K562 (cell line): ENCODE data around the gene NBPF6. TPM values are rescaled to one million over a fixed set of nuclear protein-coding genes. Genes with fewer than 3 reads are reported as not detected.

Source experiments
- ATAC-seq: fragments of 200-7000 bp; cut with Tn5 transposase; 3 replicates; pipeline ENCODE4 v1.9.1; 2020; ENCODE audit warnings: moderate library complexity
- BruUV-seq: library from RNA; stranded (reverse); fragments of 400-500 nt; replicated peaks from 2 replicates; lab custom pipeline; 2021; lab: Mats Ljungman, UMichigan
- CTCF ChIA-PET: fragments of 300-600 bp; formaldehyde crosslinking; extraction: SDS; loops from one replicate; lab custom pipeline; 2021; ENCODE audit warnings: low intra/inter-chr PET ratio; lab: Yijun Ruan, JAX
- POLR2A ChIA-PET: fragments of 300-600, 350-650 bp; sonication (Branson Sonifier 250); formaldehyde crosslinking; extraction: SDS; loops from one replicate; lab custom pipeline; 2021; ENCODE audit warnings: antibody characterized with exemption, inconsistent platforms; lab: Yijun Ruan, JAX
- DNase-seq, 4 experiments: peaks; one replicate each; pipeline versions ENCODE4 v3.0.0 to v3.0.0-alpha.2; 2011 to 2018; ENCODE audit warnings: low spot score in 3 of 4, mixed read lengths in 3 of 4; ENCODE audit errors: extremely low read depth in 1 of 4
- FAIRE-seq: peaks from 2 replicates; lab custom pipeline; 2011; peaks lifted over from hg19 to GRCh38; lab: Jason Lieb, UNC
- H2AFZ ChIP-seq: 2 replicates; pipeline ENCODE4 v1.6.0; 2011; ENCODE audit warnings: low read depth, low read length, control low read depth, inconsistent platforms
- H3K27ac ChIP-seq: fragments of 200-600 bp; 3 replicates; pipeline ENCODE4 v1.8.0; 2011; ENCODE audit warnings: low read depth, mild to moderate bottlenecking, control low read depth, inconsistent platforms, low read length, moderate library complexity, mixed read lengths; ENCODE audit errors: extremely low read depth
- H3K27me3 ChIP-seq, 2 experiments: fragments of 300-600 bp in 1 of 2; 2 replicates in 1 of 2; 3 replicates in 1 of 2; pipeline versions ENCODE4 v1.6.0 to v1.8.0; 2011; ENCODE audit warnings: inconsistent platforms in 2 of 2, low read length in 2 of 2, mild to moderate bottlenecking in 1 of 2, mixed read lengths in 1 of 2, moderate library complexity in 1 of 2; ENCODE audit not compliant: control insufficient read depth in 2 of 2, insufficient read depth in 2 of 2
- H3K36me3 ChIP-seq: fragments of 300-600 bp; 3 replicates; pipeline ENCODE4 v1.8.0; 2011; ENCODE audit warnings: mild to moderate bottlenecking, low read length, inconsistent platforms; ENCODE audit not compliant: control insufficient read depth, insufficient read depth
- H3K4me1 ChIP-seq, 2 experiments: fragments of 200-600 bp in 1 of 2; replicated peaks in 1 of 2; 2 replicates in 1 of 2; 3 replicates in 1 of 2; pipeline versions ENCODE4 v1.5.1 to v1.8.0; 2011; ENCODE audit warnings: inconsistent platforms in 2 of 2, low read length in 2 of 2, mild to moderate bottlenecking in 1 of 2, mixed read lengths in 1 of 2, moderate library complexity in 1 of 2; ENCODE audit not compliant: control insufficient read depth in 2 of 2, insufficient read depth in 2 of 2
- H3K4me2 ChIP-seq: 2 replicates; pipeline ENCODE4 v1.6.1; 2011; ENCODE audit warnings: low read length, control low read depth, inconsistent platforms, mixed read lengths; ENCODE audit not compliant: insufficient read depth
- H3K4me3 ChIP-seq: fragments of 200-600 bp; sonication (generic), shearing (Covaris generic); 2 replicates; pipeline ENCODE4 v1.5.1; 2016; ENCODE audit warnings: control low read depth, inconsistent platforms
- H3K79me2 ChIP-seq: fragments of 200-600 bp; 3 replicates; pipeline ENCODE4 v1.8.0; 2011; ENCODE audit warnings: low read length, inconsistent platforms; ENCODE audit not compliant: control insufficient read depth, insufficient read depth
- H3K9ac ChIP-seq, 2 experiments: 2 replicates each; pipeline versions ENCODE4 v1.6.0 to v1.6.1; 2011; ENCODE audit warnings: low read depth in 2 of 2, low read length in 2 of 2, control low read depth in 1 of 2, inconsistent platforms in 1 of 2, mild to moderate bottlenecking in 1 of 2, mixed read lengths in 1 of 2; ENCODE audit not compliant: insufficient read depth in 1 of 2
- H3K9me1 ChIP-seq: one replicate; pipeline ENCODE4 v1.6.0; 2011; ENCODE audit warnings: inconsistent platforms, mild to moderate bottlenecking, low read length, moderate library complexity; ENCODE audit not compliant: control insufficient read depth, insufficient read depth
- H3K9me3 ChIP-seq: replicated peaks from 2 replicates; pipeline ENCODE4 v1.5.1; 2011; ENCODE audit warnings: low read depth, low read length, inconsistent platforms; ENCODE audit not compliant: control insufficient read depth, insufficient read depth
- H4K20me1 ChIP-seq: replicated peaks from 2 replicates; pipeline ENCODE4 v1.6.1; 2011; ENCODE audit warnings: low read length, inconsistent platforms, mixed read lengths; ENCODE audit not compliant: control insufficient read depth, insufficient read depth
- EGR1 ChIP-seq: fragments of 450-650 bp; conservative IDR thresholded peaks from 2 replicates; pipeline ENCODE4 v1.6.1; 2017; ENCODE audit warnings: mild to moderate bottlenecking
- FOXJ3 ChIP-seq: sonication (generic); formaldehyde crosslinking; IDR thresholded peaks from 2 replicates; pipeline ENCODE4 v1.4.0; 2020; ENCODE audit warnings: mild to moderate bottlenecking, missing genetic modification reagents
- HDAC6 ChIP-seq: IDR thresholded peaks from 2 replicates; pipeline ENCODE4 v1.6.1; 2012; ENCODE audit warnings: low read depth, mild to moderate bottlenecking, control low read depth, inconsistent platforms, low read length, moderate library complexity
- KAT2B ChIP-seq: IDR thresholded peaks from one replicate; pipeline ENCODE4 v1.6.1; 2012; ENCODE audit warnings: low read depth, mild to moderate bottlenecking, control low read depth, inconsistent platforms, low read length, moderate library complexity
- LARP7 ChIP-seq: fragments of 450-650 bp; IDR thresholded peaks from 2 replicates; pipeline ENCODE4 v1.6.1; 2016
- MEIS2 ChIP-seq: fragments of 450-650 bp; IDR thresholded peaks from 2 replicates; pipeline ENCODE4 v1.6.1; 2014; ENCODE audit warnings: mild to moderate bottlenecking; ENCODE audit not compliant: partially characterized antibody
- NUFIP1 ChIP-seq: fragments of 450-650 bp; IDR thresholded peaks from 2 replicates; pipeline ENCODE4 v1.6.1; 2018; ENCODE audit not compliant: partially characterized antibody
- PCBP2 ChIP-seq: fragments of 200-400 bp; formaldehyde crosslinking; IDR thresholded peaks from 2 replicates; pipeline ENCODE4 v1.6.1; 2018; ENCODE audit warnings: low read length, low read depth, mild to moderate bottlenecking, moderate library complexity; ENCODE audit not compliant: poor library complexity, severe bottlenecking
- SMARCC2 ChIP-seq: fragments of 450-650 bp; IDR thresholded peaks from 2 replicates; pipeline ENCODE4 v1.6.1; 2017; ENCODE audit warnings: antibody characterized with exemption, moderate library complexity, mild to moderate bottlenecking, low read depth
- TEAD1 ChIP-seq, 2 experiments: fragments of 450-650 bp in 1 of 2; sonication (generic) in 1 of 2; formaldehyde crosslinking; IDR thresholded peaks; 2 replicates each; pipeline versions ENCODE4 v1.4.0 to v1.8.0; 2020 to 2022; ENCODE audit warnings: mild to moderate bottlenecking in 2 of 2, missing genetic modification reagents in 1 of 2
- ZBTB1 ChIP-seq: sonication (generic); formaldehyde crosslinking; IDR thresholded peaks from 2 replicates; pipeline ENCODE4 v1.8.1; 2023; ENCODE audit warnings: missing genetic modification reagents, low read depth, mild to moderate bottlenecking, borderline replicate concordance
- ZBTB17 ChIP-seq: fragments of 450-650 bp; formaldehyde crosslinking; IDR thresholded peaks from 2 replicates; pipeline ENCODE4 v1.4.0; 2020; ENCODE audit warnings: mild to moderate bottlenecking
- ZNF41 ChIP-seq: fragments of 250-450 bp; sonication (Bioruptor Pico); conservative IDR thresholded peaks from 2 replicates; pipeline ENCODE4 v1.4.0; 2020; ENCODE audit warnings: mild to moderate bottlenecking
- ZNF766 ChIP-seq: fragments of 200-800 bp; sonication (Bioruptor generic); conservative IDR thresholded peaks from 2 replicates; pipeline ENCODE4 v1.6.1; 2016; ENCODE audit warnings: missing genetic modification characterization, missing compliant biosample characterization
- WGBS: fragments of 100-300 bp; shearing (Covaris generic); methylation state at CpG from one replicate; pipeline ENCODE4 v1.1.6; 2016; ENCODE audit warnings: low coverage, mixed read lengths; ENCODE audit not compliant: insufficient coverage; ENCODE audit errors: missing lambda C conversion rate; 5-methylcytosine and 5-hydroxymethylcytosine counted together
- in situ Hi-C: fragments of 300-500 bp; cut with MboI; formaldehyde crosslinking; loops from 4 replicates; pipeline ENCODE4 v1.15.0; 2018; ENCODE audit warnings: inconsistent platforms, mixed read lengths
- intact Hi-C: fragments of 100-400 bp; cut with micrococcal nuclease; formaldehyde crosslinking; loops from 2 replicates; pipeline ENCODE4 v1.14.2; 2022
- polyA plus RNA-seq, 8 experiments: library from polyadenylated mRNA; depleted of rRNA in 4 of 8; stranded (reverse) in 5 of 8; unstranded in 3 of 8; fragments of >200 nt; fragmentation: Nextera tagmentation in 2 of 8; fragmentation: Illumina TruSeq in 1 of 8; extraction: Ambion mirVana in 2 of 8; extraction: Trizol in 1 of 8; gene quantifications; 2 replicates each; pipeline versions ENCODE4 v1.2.1 to v1.2.3, GENCODE V29; 2011 to 2014; ENCODE audit warnings: inconsistent platforms in 1 of 8, missing spikeins in 1 of 8
- total RNA-seq, 7 experiments: library from RNA; depleted of rRNA in 6 of 7; stranded (reverse); fragments of >200 nt in 6 of 7; fragmentation: Illumina TruSeq in 2 of 7; extraction: Trizol in 2 of 7; gene quantifications; 2 replicates each; pipeline versions ENCODE4 v1.2.1 to v1.2.3, GENCODE V29; 2011 to 2021; ENCODE audit warnings: low replicate concordance in 1 of 7
- TF ChIP-seq, protein P1 (sequence below): sonication (generic); formaldehyde crosslinking; IDR thresholded peaks from 2 replicates; pipeline ENCODE4 v1.8.1; 2023; ENCODE audit warnings: mild to moderate bottlenecking, missing genetic modification reagents, moderate library complexity

Gene NBPF6
- total and polyA plus RNA-seq, 9 of the 15 experiments (the other 6 are each of a cell fraction or from before 2014, with no cell fraction given) = 2.7 to 10.0 (median 6.0) TPM

DNA sequence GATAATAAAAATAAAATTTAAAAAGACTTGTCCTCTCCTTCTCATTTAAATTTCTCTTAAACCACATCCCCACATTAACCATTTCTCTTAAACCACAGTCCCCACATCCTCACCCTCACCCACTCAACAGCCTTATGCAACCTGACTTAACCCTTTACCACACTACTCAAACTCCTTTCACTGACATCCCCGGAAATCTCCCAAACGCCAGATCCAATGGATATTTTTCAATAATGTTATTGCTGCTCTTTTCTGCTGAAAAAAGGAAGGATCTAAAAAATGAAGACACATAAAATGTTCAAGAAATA, 55.6 kb downstream of the NBPF6 start:
- no peaks in the 10 kb centered on the region for H3K27me3 ChIP-seq
- H3K79me2 ChIP-seq = no peaks in the 10 kb centered on the region
- peaks cover 0 to 18% of the 10 kb centered on the region in 2 experiments; a peak in 4 of 5 replicates for H3K4me1 ChIP-seq
- 28% methylated on average over 2 of the region's 2 CpGs for WGBS
- H2AFZ ChIP-seq = no peak overlapping the region
- intact Hi-C loops (no loop called here), in situ Hi-C loops (loop anchor here (5.0 kb wide), 1 partner anchor 142 kb away; no protein-coding TSS in a partner anchor)
- no peak overlapping the region for H3K4me2 ChIP-seq
- no TSS peak for BruUV-seq
- TF ChIP-seq FOXJ3 (CRISPR knock-in tag) = no peak
- 0 out of 2 replicates have a peak, but pooled peaks have one; percentile 27 for TF ChIP-seq ZBTB1 (CRISPR knock-in tag)
- 0 out of 2 replicates have a peak, but pooled peaks have one; percentile 17 for TF ChIP-seq LARP7
- TF ChIP-seq EGR1 = 0 out of 2 replicates have a peak, but pooled peaks have one; percentile 16
- TF ChIP-seq, all 486 proteins: peak for 3
- Histone ChIP-seq H4K20me1 (no peaks in the 10 kb centered on the region), H3K9me1 (no peaks in the 10 kb centered on the region), H3K9me3 (no peaks in the 10 kb centered on the region), H3K27ac (no peak overlapping the region), H3K4me3 (no peak overlapping the region), H3K9ac (no peak overlapping the region), H3K36me3 (no peaks in the 10 kb centered on the region)
- ATAC-seq (no peak), DNase-seq (no peak), FAIRE-seq (no peak)
- POLR2A ChIA-PET = interaction anchor here (0.6 to 1.2 kb wide), 2 partner anchors 9 to 511 kb away, joined by 3 to 6 read pairs; no protein-coding TSS in a partner anchor
- CTCF ChIA-PET = no interaction called here

DNA sequence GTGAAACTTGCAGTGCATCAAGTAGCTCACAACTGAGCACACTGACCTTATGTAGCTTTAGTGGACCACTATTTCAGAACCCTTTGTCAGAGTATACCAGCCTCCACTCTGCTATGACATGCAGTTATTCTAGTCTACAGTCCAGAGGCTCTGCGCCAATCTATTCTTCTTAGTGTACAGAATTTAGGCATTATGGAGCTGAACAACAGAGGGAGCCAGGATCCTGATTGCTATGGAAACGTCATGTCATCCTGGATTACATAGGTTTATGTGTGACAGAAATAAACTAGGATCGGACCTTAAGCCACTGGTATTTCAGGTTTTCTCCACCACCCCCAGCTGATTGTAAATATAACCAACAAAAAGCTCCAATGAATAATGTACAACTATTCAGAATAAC, 61.6 kb downstream of the NBPF6 start:
- H3K9me3 ChIP-seq = no peaks in the 10 kb centered on the region
- H3K9ac ChIP-seq = no peak overlapping the region
- no peak overlapping the region for H3K4me2 ChIP-seq
- ATAC-seq (peak; percentile 66), FAIRE-seq (no peak), DNase-seq (no peak)
- H3K4me3 ChIP-seq = no peak overlapping the region
- intact Hi-C loops = loop anchor here (1.0 to 5.0 kb wide), 7 partner anchors 50 to 729 kb away; partner anchors contain the start of gene ELAPOR1
- no TSS peak for BruUV-seq
- in situ Hi-C loops = loop anchor here (5.0 kb wide), 1 partner anchor 51 kb away; the partner anchor contains the start of gene EEIG2
- H4K20me1 ChIP-seq = no peaks in the 10 kb centered on the region
- H3K79me2 ChIP-seq = no peaks in the 10 kb centered on the region
- H2AFZ ChIP-seq = no peak overlapping the region
- no peaks in the 10 kb centered on the region for H3K4me1 ChIP-seq
- no peaks in the 10 kb centered on the region for H3K27me3 ChIP-seq
- 36% methylated on average over 3 of the region's 3 CpGs for WGBS
- no peak overlapping the region for H3K27ac ChIP-seq
- H3K9me1 ChIP-seq = no peaks in the 10 kb centered on the region
- H3K36me3 ChIP-seq = no peaks in the 10 kb centered on the region
- ChIA-PET POLR2A (interaction anchor here (0.6 to 2.3 kb wide), 4 partner anchors 10 to 49 kb away, joined by 3 to 12 read pairs (median 6); partner anchors contain the start of gene EEIG2), CTCF (interaction anchor here (0.6 to 4.9 kb wide), 9 partner anchors 11 to 730 kb away, joined by 3 to 69 read pairs (median 9); partner anchors contain the start of gene EEIG2)
- no peak for TF ChIP-seq ZBTB17
- no peak for TF ChIP-seq ZNF41 (CRISPR knock-in tag)
- no peak for TF ChIP-seq PCBP2
- TF ChIP-seq TEAD1 (CRISPR knock-in tag; IDR thresholded peaks at IDR 0.05) = no peak
- TF ChIP-seq, protein P1, sequence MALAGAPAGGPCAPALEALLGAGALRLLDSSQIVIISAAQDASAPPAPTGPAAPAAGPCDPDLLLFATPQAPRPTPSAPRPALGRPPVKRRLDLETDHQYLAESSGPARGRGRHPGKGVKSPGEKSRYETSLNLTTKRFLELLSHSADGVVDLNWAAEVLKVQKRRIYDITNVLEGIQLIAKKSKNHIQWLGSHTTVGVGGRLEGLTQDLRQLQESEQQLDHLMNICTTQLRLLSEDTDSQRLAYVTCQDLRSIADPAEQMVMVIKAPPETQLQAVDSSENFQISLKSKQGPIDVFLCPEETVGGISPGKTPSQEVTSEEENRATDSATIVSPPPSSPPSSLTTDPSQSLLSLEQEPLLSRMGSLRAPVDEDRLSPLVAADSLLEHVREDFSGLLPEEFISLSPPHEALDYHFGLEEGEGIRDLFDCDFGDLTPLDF (CRISPR knock-in tag) = no peak
- TF ChIP-seq SMARCC2 = no peak
- no peak for TF ChIP-seq HDAC6
- TF ChIP-seq MEIS2 = peak; percentile 34
- TF ChIP-seq NUFIP1 = no peak
- TF ChIP-seq KAT2B = no peak
- TF ChIP-seq ZNF766 (CRISPR knock-in tag) = no peak
